ENCODE measurements around the gene MECR.
"Not testable (repeated sequence)": the region's sequence is repeated elsewhere in the genome, so short reads cannot be mapped to it uniquely, and the experiment has no call there.

Gene MECR

DNA sequence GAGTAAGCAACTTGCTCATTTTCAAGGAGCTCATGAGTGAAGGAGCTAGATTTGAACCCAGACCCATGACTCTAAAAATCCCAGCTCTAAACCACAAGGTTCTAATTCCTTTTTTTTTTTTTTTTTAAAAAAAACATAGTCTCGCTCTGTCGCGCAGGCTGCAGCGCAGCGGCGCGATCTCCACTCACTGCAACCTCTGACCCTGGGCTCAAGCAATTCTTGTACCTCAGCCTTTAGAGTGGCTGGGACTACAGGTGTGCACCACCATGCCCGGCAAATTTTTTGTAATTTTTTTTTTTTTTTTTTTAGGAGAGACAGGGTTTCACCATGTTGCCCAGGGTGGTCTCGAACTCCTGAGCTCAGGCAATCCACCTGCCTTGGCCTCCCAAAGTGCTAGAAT is 62.8 kb downstream of the MECR start:
- no peak for DNase-seq (ENCODE audit: low spot score)

DNA sequence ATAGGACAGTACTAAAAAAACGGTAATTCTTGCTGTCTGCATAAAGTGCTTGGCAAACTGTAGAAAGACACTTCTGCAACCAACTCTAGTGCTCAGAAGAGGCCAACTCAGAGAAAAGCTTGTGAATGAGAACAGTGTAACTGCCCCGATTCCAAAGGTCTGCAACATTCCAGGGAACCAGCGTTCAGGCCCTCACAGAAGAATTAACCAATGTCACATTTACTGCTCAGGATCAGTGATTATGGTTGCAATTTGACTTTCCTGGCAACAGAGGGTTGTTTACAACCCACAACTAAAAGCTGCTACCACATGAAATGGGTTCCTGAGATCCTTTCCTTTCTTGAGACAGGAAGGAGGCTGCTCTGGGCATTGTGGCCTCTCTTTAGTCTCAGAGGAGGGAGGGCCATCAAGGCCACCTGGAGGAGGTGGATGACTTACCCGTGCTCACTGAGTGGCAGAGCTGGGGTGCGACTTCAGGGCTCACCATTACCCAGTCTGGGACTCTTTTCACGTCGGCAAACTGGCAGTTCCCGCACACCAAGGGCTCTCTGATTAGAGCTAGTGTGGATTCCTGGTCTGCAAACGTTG is 64.3 kb downstream of the MECR start:
- no peak for DNase-seq (ENCODE audit: low spot score)

DNA sequence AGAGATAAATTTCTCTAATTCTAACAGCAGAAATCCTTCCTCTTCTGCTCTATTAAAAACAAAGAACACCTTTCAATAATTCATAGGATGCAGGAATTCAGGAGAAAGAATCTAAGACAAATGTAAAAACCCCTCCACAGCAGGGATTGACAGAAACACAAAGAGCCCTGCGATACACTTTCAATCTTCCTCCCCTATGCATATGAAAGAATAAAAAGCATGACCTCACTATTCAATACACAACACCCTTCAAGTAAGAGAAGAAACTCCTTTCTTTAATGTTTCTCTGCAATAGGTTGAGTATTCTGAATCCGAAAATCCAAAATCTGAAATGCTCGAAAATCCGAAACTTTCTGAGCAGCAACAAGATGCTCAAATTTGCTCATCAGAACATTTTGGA is 66.1 kb downstream of the MECR start:
- DNase-seq (ENCODE audit: low spot score): no peak

DNA sequence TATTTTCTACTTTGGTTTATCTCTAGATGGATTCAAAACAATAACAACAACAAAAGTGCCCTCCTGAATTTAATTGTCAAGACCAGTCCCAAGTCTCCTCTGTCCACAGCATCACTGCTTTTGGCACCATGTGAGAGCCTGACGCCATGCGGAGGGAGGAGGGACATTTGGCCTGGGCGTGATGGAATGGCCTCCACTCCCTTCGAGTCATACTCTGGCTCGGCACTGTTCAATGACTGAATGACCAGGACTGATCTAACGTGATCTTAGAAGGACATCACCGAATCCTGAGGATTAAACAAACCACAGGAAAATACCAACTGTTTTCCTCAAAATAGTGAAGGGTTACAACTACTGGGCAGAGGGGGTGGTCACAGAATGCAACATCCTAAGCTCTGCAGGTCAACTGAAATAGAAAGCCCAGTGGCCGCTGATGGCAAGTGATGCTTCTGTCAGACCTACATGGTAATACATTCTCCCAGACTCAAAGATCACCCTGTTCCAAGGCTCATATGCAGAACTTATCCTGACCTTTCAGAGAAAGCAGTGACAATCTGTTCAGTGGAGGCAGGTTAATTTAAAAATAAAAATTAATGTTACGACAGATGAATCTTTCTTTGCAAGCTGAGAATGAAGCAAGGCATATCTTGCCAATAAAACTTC is 68.1 kb downstream of the MECR start:
- DNase-seq (ENCODE audit: low spot score): no peak

DNA sequence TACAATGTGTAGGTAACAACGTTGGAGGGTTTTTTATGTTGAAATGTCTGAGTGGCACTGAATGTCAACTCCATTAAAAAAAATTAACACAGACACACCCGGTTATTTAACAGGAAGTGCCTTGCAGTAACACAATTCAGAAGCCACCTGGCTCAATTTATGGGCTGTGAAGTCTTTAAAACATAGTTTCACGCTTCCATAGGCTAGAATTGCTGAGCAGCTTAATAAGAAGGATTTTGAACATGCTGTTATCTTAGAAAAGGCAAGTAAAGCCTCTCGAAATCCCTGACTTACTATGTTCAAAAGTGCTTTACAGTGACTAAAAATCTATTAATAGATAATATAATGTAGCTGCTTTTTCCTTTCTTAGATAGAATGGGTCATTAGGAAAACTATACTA is 68.7 kb downstream of the MECR start:
- no peak for DNase-seq (ENCODE audit: low spot score)

DNA sequence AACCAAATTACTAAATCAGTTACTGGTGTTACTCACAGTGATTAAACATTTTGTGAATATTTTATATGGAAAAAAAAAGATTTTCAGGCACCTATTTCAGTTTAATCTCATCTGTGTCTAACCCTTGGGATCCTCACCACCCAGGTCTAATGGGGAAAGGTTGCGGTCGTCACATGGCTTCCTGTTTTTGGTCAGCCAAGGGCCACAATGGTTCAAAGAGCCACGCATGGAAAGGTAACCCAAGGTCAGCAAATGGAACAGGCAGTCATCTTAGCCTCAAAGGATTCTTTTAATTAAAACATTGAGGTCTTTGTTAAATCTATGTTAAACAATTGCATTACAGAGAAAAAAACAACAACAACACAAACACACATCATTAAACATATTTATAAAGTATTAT is 71.0 kb downstream of the MECR start:
- DNase-seq (ENCODE audit: low spot score): no peak

DNA sequence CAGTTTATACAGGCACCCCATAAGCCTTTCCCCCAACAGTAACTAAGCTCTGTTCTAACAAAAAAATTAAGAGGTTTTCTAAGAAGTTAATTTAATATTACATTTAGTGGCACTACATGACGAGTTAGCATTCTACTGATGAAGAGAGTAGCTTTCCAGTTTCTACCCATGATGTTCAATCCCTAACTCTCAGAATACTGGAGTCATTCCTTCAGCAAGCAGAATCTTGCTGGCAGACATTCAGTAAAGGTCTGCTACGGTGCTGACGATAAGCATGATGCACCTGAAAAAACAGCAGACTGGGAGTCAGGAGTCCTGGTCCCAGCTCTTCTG is 73.5 kb downstream of the MECR start:
- DNase-seq (ENCODE audit: low spot score): no peak

DNA sequence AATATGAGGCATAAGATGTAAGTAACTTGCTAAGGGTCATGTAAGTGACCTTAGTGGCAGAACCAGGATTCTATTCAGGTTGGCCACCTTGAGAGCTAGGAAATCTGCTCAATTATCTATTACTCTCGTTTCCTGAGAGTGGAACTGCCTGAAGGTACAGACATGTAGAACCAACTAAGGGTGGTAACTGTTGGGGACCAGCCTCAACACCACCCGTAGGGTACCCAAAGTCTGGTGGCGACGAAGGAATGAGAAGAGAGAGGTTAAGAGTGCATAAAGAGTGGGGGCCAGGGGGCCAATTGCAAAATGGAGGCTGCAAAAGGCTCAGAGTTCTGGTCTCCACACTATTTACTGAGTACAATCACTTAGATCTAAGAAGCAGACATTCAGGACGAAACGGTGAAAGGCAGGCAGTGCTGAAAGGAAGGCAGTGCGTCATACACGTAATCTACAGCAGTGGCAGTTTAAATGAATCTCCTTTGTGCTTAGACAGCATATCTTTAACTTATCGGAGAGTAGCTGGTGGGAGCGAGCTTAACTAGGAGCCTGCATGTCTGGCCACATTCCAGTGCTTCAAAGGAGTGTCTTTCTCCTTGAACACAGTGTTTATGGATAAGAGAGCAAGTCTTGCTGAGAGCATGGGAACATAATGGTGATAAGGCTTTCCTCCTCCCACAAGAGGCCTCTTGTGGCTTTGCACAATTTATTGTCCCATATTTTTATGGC is 74.0 kb downstream of the MECR start:
- DNase-seq (ENCODE audit: low spot score): no peak

DNA sequence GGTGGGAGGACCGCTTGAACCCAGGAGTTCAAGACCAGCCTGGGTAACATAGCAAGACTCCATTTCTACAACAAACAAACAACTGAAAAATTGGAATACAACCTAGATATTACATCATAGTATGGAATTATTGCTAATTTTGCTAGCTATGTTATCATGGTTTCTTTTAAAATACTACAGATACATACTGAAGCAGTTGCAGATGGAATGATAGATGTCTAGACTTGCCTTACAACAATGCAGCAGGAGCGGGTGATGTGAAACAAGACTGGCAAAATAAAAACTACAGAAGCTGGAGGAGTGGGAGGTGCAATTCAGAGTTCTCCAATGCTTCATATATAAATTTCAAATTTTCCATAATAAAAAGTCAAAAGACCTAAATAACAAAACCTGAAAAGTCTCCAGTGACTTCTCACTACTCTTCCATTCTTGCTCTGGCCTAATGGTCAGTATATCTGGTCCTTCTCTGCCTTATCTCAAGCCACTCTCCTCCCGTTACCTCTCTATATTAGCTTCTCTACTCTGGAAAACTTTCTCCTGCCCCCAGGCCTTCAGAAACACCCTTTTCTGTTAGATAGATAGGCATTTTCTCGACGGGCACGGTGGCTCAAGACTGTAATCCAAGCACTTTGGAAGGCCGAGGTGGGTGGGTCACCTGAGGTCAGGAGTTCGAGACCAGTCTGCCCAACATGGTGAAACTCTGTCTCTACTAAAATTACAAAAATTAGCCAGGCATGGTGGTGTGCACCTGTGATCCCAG is 78.5 kb downstream of the MECR start:
- no peak for DNase-seq (ENCODE audit: low spot score)

DNA sequence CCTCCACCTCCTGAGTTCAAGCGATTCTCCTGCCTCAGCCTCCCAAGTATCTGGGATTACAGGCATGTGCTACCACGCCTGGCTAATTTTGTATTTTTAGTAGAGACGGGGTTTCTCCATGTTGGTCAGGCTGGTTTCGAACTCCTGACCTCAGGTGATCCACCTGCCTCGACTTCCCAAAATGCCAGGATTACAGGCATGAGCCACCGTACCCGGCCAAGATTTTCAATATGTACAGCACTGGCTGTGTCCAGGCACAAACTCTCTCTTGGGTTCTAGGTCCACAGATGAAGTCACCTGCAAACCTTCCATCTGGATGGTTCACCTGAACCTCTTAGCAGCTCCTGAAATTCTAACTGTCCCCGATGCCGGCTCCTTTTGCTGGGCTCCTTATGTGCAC is 80.4 kb downstream of the MECR start:
- not testable (repeated sequence) for DNase-seq (ENCODE audit: low spot score)

DNA sequence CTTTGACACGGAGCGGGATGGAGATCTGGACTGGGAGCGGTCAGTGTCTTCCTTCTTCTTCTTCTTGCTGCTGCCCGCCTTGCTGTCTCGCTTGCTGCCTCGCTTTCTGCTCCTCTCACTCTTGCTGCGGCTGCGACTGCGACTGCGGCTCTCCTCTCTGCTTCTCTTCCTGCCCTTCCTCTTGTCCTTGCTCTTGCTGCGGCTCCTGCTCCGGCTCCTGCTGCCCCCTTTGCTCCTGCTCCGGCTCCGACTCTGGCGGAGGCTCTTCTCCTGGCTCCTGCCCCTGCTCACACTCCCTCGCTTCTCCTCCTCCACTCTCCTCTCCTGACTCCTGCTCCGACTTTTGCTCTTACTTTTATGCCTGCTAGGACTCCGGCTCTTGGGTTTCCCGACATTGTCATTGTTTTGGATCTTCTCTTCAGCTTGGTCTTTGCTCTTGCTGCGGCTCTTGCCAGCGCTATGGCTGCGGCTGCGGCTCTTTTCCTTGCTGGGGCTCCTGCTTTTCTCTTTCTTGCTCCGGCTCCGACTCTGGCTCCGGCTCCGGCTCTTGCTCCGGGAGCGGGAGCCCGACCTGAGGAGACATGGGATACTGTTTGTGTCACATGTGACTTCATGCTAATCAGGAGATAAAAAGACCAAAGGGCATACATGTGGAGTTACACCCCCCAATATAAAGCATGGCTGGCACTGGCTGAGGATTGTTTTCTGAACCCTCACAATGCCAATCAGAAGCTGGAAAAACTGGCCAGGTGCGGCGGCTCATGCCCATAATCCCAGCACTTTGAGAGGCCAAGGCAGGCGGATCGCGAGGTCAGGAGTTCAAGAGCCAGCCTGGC is 81.9 kb downstream of the MECR start:
- no peak for DNase-seq (ENCODE audit: low spot score)

DNA sequence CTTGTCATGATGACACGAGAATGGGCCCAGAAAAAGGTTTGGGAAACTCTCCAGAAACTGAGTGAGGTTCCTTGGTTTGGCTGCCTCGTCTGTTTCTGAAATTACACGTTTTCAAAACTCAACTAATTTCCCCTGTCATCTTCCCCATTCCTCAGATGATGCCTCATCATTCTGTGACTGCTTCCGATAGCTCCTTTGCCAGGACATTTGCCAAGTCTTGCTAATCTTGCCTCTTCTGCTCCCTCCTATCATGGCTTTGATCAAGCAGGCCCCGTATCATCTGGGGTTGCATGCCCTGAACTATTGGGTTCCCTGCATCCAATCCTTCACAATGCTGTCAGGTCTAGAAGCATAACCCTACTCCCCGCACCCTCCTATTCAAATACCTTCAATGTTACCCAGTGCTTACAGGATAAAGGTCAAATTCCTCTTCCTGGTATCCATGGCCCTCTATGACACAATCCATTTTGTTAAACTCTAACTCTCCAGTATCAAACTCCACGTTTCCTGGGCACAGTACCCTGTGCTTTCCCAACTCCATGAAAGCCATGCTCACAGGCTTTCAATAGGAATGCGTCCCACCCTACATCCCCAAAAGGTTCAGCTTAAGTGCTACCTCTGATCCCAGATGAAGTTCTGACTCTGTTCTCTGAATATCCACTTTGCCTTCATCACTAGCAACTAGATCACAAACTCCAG is 84.8 kb downstream of the MECR start:
- no peak for DNase-seq (ENCODE audit: low spot score)

DNA sequence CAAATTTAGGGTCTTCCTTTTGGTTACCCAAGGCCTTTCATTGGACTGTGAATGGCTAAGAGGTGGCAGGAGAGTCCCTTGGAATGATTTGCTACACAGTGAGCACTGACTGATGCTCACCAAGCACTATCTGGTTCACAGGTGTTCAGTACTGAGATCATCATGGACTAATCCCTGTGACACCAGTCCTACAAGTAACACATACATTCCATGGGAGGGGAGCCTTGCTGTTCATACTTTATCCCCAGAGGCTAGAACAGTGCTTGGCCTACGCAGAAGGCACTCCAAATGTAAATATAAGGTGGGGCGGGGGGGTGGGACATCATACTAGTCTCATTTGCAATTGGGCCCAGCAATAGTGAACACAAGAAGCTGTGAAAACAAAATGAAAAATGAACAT is 86.6 kb downstream of the MECR start:
- no peak for DNase-seq (ENCODE audit: low spot score)

DNA sequence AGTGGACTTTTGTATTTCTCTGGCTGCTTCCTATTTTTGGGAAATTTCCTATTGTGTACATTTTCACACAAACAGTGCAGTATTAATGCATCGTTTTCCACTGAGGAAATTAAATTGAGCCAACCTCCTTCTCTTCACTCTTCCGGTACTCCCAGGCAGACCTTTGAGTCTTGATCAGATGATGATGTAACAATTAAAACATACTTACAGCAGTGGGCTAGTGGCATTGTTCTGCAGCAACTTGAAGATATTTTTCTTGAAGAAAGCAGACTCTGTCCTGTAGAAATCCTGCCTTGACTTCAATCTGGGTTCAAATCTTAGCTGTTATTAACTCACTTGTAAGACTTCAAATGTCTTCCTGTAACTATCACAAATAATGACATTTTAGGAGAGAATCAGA is 88.0 kb downstream of the MECR start:
- no peak for DNase-seq (ENCODE audit: low spot score)

Data from SW480 (cell line).